ENCODE results near the gene RUNX1. TPM values are rescaled to one million over a fixed set of nuclear protein-coding genes. Genes with fewer than 3 reads are reported as not detected.

Gene RUNX1
- total and polyA plus RNA-seq, 2 of the 13 experiments (the other 11 are each of a cell fraction or from before 2014, with no cell fraction given): 5.4 to 6.4 TPM

DNA sequence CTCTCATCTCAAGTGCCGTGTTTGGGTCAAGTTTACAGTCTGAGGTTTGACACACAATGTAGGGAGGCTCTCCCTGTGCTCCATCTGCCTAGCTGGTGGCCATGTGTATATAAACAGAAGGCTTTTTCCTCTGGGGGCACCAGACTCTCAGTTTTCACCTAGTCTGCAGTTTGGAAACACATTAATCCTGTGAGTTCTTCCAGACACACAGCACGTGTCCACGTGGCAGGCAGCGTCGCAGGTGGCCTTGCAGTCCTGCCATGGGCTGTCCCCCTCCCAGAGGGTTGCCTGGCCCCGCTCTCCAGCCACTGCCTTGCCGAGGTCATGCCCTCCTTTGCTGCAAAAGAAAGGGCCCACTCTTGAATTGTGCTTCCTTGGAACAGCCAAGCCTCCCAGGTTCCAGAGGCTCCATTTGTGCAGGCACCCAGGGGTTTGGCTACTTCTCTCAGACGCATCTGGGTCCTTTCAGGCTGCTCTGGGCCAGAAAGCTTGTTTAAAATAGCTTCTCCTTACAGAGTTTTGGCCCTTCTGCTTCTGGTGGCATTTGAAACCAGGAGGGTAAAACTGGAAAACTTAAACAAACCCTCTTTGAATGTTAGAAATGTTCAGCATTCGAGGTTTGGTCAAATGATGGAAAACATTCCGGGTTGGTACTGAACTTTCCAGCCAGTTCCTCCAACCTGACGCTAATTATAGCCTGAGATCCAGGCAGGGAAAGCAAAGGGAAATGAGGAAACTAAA lies 4.4 kb upstream of the RUNX1 start (continued):
- TF ChIP-seq ARHGAP35 (CRISPR knock-in tag; IDR thresholded peaks at IDR 0.05; ENCODE audit: borderline replicate concordance) (no peak), ZNF788 (CRISPR knock-in tag; IDR thresholded peaks at IDR 0.05; ENCODE audit: borderline replicate concordance) (no peak), ZNF747 (CRISPR knock-in tag; IDR thresholded peaks at IDR 0.05; ENCODE audit: borderline replicate concordance) (no peak), ISX (CRISPR knock-in tag; conservative IDR thresholded peaks at IDR 0.05) (no peak), SATB2 (CRISPR knock-in tag; IDR thresholded peaks at IDR 0.05) (0 out of 2 replicates have a peak, but pooled peaks have one; percentile 27), ZNF552 (CRISPR knock-in tag; IDR thresholded peaks at IDR 0.05; ENCODE audit: borderline replicate concordance) (0 out of 2 replicates have a peak, but pooled peaks have one; percentile 69), RARA (CRISPR knock-in tag; IDR thresholded peaks at IDR 0.05) (peak; percentile 57), ZNF546 (CRISPR knock-in tag; conservative IDR thresholded peaks at IDR 0.05) (peak; percentile 57; the same call in 1 of the 2 replicates), E2F2 (CRISPR knock-in tag; IDR thresholded peaks at IDR 0.05; ENCODE audit: borderline replicate concordance) (no peak), ZNF30 (CRISPR knock-in tag; IDR thresholded peaks at IDR 0.05) (0 out of 2 replicates have a peak, but pooled peaks have one; percentile 61)
- TF ChIP-seq, protein P1, sequence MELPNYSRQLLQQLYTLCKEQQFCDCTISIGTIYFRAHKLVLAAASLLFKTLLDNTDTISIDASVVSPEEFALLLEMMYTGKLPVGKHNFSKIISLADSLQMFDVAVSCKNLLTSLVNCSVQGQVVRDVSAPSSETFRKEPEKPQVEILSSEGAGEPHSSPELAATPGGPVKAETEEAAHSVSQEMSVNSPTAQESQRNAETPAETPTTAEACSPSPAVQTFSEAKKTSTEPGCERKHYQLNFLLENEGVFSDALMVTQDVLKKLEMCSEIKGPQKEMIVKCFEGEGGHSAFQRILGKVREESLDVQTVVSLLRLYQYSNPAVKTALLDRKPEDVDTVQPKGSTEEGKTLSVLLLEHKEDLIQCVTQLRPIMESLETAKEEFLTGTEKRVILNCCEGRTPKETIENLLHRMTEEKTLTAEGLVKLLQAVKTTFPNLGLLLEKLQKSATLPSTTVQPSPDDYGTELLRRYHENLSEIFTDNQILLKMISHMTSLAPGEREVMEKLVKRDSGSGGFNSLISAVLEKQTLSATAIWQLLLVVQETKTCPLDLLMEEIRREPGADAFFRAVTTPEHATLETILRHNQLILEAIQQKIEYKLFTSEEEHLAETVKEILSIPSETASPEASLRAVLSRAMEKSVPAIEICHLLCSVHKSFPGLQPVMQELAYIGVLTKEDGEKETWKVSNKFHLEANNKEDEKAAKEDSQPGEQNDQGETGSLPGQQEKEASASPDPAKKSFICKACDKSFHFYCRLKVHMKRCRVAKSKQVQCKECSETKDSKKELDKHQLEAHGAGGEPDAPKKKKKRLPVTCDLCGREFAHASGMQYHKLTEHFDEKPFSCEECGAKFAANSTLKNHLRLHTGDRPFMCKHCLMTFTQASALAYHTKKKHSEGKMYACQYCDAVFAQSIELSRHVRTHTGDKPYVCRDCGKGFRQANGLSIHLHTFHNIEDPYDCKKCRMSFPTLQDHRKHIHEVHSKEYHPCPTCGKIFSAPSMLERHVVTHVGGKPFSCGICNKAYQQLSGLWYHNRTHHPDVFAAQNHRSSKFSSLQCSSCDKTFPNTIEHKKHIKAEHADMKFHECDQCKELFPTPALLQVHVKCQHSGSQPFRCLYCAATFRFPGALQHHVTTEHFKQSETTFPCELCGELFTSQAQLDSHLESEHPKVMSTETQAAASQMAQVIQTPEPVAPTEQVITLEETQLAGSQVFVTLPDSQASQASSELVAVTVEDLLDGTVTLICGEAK (IDR thresholded peaks at IDR 0.05): no peak
- TF ChIP-seq, protein P1 (CRISPR knock-in tag; IDR thresholded peaks at IDR 0.05): 0 out of 2 replicates have a peak, but pooled peaks have one; percentile 31
- TF ChIP-seq, protein P2, sequence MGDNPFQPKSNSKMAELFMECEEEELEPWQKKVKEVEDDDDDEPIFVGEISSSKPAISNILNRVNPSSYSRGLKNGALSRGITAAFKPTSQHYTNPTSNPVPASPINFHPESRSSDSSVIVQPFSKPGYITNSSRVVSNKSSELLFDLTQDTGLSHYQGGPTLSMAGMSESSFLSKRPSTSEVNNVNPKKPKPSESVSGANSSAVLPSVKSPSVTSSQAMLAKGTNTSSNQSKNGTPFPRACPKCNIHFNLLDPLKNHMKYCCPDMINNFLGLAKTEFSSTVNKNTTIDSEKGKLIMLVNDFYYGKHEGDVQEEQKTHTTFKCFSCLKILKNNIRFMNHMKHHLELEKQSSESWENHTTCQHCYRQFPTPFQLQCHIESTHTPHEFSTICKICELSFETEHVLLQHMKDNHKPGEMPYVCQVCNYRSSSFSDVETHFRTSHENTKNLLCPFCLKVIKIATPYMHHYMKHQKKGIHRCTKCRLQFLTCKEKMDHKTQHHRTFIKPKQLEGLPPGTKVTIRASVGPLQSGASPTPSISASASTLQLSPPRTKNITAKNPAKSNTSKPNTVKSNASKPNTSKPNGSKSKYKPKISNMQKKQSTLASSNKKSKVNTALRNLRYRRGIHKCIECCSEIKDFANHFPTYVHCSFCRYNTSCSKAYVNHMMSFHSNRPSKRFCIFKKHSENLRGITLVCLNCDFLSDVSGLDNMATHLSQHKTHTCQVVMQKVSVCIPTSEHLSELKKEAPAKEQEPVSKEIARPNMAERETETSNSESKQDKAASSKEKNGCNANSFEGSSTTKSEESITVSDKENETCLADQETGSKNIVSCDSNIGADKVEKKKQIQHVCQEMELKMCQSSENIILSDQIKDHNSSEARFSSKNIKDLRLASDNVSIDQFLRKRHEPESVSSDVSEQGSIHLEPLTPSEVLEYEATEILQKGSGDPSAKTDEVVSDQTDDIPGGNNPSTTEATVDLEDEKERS (CRISPR knock-in tag; IDR thresholded peaks at IDR 0.05): no peak

Data from HepG2 (cell line).